Fibroblast of lung (primary cell): ENCODE data around the gene KMT2E.

Experiments
- CTCF ChIP-seq, 2 donors: IDR thresholded peaks in 1 of 2; conservative IDR thresholded peaks in 1 of 2; 1 replicate in 1 of 2; 2 replicates in 1 of 2; pipeline ENCODE4 v1.5.1; 2011 to 2012; ENCODE audit warnings: low read length in 2 of 2, control low read depth in 1 of 2, inconsistent platforms in 1 of 2, low read depth in 1 of 2, mild to moderate bottlenecking in 1 of 2
- EZH2 ChIP-seq: IDR thresholded peaks from 2 replicates; pipeline ENCODE4 v1.5.1; 2012; ENCODE audit warnings: low read length, control low read depth, mild to moderate bottlenecking; ENCODE audit errors: missing control alignments

DNA sequence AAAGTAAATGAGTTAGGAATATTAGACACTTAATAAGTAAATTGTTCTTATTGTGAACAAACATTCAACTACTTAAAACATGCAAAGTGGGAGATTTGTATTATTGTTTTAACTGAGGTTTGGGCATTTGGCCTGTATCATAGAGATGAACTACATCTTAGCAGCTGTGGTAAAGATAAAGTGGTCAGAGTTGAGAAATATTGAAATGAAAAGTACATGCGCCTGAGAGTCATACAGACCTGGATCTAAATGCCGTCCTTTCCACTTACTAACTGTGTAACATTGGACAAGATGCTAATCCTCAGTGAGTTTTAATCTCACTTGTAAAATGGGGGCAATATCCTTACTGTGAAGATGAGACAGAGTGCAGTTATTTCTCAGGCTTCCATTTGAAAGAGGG, 74.5 kb downstream of the KMT2E start:
- TF ChIP-seq CTCF (conservative IDR thresholded peaks at IDR 0.05 in 1 of 2, IDR thresholded peaks at IDR 0.05 in 1 of 2; ENCODE audit: low read depth in 1 of 2, low read length in 2 of 2) (no peak), EZH2 (no peak)
